ENCODE measurements around the gene ZCCHC3. TPM values are rescaled to one million over a fixed set of nuclear protein-coding genes. Genes with fewer than 3 reads are reported as not detected.

The ZCCHC3 gene
- total RNA-seq = 18.0 and 18.8 TPM in 2 replicates

GRCh38 chr20:297098-297924, at the start of gene ZCCHC3:
Gene ZCCHC3 (plus strand): TSS chr20:297570. CDS start chr20:297587, 17 bp downstream.

GRCh38 chr20:257419-257818, 40.0 kb upstream of the ZCCHC3 start, which contains the start of gene DEFB132:
Gene DEFB132 (plus strand): TSS chr20:257724. CDS start chr20:257779, 55 bp downstream.

GRCh38 chr20:290084-290831, 7.1 kb upstream of the ZCCHC3 start, which contains the start of gene C20orf96:
Gene C20orf96 (minus strand): TSS chr20:290750. CDS start chr20:290610, 140 bp downstream.

GRCh38 chr20:325045-325888, 27.9 kb downstream of the ZCCHC3 start, which contains the start of gene SOX12:
Gene SOX12 (plus strand): TSS chr20:325552. CDS start chr20:325925, 373 bp downstream.

GRCh38 chr20:346640-347316, 49.4 kb downstream of the ZCCHC3 start, which contains the start of gene NRSN2:
Gene NRSN2 (plus strand): TSS chr20:347111. CDS start chr20:349644, 2,533 bp downstream.

Other genes starting within 250 kb of the ZCCHC3 start
- not detected in 2 replicates for gene DEFB125, start 209.9 kb upstream of the ZCCHC3 start, total RNA-seq
- not detected in 2 replicates for gene DEFB126, start 155.0 kb upstream of the ZCCHC3 start, total RNA-seq
- gene DEFB127, start 140.1 kb upstream of the ZCCHC3 start, total RNA-seq = not detected in 2 replicates
- gene DEFB128, start 107.9 kb upstream of the ZCCHC3 start, total RNA-seq = not detected in 2 replicates
- not detected in 2 replicates for gene DEFB129, start 70.3 kb upstream of the ZCCHC3 start, total RNA-seq
- gene DEFB132, start 39.8 kb upstream of the ZCCHC3 start, total RNA-seq = not detected in 2 replicates
- 0.16 and 0.72 TPM in 2 replicates for gene C20orf96, start 6.8 kb upstream of the ZCCHC3 start, total RNA-seq
- gene SOX12, start 28.0 kb downstream of the ZCCHC3 start, total RNA-seq = 10.0 and 12.8 TPM in 2 replicates
- 39.9 and 48.6 TPM in 2 replicates for gene NRSN2, start 49.5 kb downstream of the ZCCHC3 start, total RNA-seq
- 61.6 and 73.7 TPM in 2 replicates for gene TRIB3, start 83.2 kb downstream of the ZCCHC3 start, total RNA-seq
- gene RBCK1, start 110.7 kb downstream of the ZCCHC3 start, total RNA-seq = 106 and 111 TPM in 2 replicates
- 32.7 and 46.8 TPM in 2 replicates for gene TBC1D20, start 165.0 kb downstream of the ZCCHC3 start, total RNA-seq
- 75.8 and 93.0 TPM in 2 replicates for gene CSNK2A1, start 246.2 kb downstream of the ZCCHC3 start, total RNA-seq